Activated CD4-positive, alpha-beta T cell treated with anti-CD3 and anti-CD28 coated beads for 48 hours (primary cell): ENCODE measurements around the gene ATF7.
"Not testable (repeated sequence)": the region's sequence is repeated elsewhere in the genome, so short reads cannot be mapped to it uniquely, and the experiment has no call there.

Experiments
- DNase-seq: peaks from one replicate; pipeline ENCODE4 v3.0.0-alpha.2; 2020

ATF7 gene

DNA sequence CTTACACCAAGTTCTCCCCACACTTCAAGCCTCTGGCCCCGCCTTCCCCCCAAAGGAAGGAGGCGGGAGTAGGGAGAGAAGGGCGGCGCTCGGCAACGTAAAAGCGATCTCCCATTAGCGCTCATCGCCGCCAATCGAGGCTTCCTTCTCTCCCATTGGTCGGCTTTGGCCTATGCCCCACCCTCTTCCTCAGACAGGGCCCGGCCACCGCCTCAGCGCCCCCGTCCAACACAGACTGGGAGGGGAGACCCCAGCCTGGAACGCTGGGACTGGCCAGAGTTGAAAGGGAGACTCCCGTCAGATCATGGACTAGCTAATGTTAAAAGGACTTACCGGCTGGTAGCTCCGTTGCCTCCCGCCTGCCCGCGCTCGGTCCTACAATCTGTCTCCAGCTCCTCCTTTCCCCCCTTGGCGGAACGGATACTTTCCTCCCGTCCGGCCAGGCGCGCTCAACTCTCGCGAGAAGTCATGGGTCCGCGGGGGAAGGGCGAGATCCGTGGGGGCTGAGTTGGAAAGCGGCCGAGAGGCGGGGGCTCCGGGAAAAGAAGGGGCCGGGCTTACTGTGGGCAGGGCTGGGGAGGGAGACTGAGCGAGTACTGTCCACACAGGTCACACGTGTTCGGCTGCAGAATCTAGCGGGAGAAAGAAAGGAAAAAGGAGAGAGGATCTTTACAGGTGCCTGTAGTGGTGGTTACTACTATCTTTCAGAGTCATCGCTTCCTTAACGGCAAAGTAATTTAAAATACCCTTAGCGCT is at the start of gene ATF7:
Gene ATF7, minus strand, starts transcription at position 437 of the 756 bp plus-strand sequence. CDS start 25,382 bp downstream, outside the sequence.
- peak; percentile 99 for DNase-seq

- DNase-seq: no peak
Measured at GRCh38 chr12:53674977-53675700, 49.0 kb upstream of the ATF7 start.

DNA sequence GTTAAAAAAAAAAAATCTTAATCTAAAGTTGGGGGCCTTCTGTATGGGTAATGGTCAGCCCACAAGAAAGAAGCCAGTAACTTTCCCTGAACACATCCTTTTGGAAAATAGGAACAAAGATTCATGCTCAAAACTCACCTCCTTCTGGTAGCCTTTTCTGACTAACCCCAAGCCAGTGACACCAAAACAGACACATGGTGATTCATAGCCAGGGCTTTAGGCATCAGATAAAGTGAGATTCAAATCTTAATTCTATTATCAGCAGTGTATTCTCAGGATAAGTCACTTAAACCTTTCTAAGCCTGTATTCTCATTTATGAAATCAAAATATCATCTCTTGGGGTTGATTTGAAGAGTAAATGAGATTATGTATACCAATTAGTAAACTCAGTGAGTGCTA is 44.8 kb upstream of the ATF7 start:
- DNase-seq: no peak

DNA sequence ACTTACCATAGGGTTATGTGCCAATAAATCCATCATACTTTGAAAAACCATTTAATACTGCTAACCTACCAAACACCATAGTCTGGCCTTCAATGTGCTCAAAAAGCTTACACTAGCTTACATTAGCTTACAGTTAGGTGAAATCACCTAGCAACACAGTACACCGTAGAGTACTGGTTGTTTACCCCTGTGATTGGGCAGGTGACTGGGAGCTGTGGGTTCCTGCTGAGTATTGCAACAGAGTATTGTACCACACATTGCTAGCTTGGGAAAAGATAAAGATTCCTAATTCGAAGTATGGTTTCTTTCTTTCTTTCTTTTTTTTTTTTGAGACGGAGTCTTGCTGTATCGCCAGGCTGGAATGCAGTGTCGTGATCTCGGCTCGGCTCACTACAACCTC is 44.1 kb upstream of the ATF7 start:
- no peak for DNase-seq

DNA sequence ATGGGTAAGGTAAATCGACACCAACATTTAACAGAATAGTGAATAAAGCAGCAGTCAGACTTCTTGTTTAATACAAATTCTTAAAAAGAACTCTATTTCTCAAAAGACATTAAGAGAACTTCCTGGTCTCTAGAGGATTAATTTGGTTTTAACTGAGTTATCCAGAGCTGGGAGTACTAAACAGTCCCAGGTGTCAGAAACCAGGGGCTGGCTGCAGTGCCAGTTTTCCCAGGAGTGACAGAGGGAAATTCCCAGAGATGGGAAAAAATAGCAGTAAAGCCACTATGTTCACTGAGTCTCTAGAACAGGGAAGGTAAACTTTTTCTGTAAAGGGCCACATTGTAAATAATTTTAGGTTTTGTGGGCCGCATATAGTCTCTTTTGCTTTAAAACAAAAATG is 40.9 kb upstream of the ATF7 start:
- no peak for DNase-seq

GRCh38 chr12:53664936-53665335 is 38.8 kb upstream of the ATF7 start:
- DNase-seq: no peak

- no peak for DNase-seq
Measured at GRCh38 chr12:53664191-53664590, 38.0 kb upstream of the ATF7 start.

DNA sequence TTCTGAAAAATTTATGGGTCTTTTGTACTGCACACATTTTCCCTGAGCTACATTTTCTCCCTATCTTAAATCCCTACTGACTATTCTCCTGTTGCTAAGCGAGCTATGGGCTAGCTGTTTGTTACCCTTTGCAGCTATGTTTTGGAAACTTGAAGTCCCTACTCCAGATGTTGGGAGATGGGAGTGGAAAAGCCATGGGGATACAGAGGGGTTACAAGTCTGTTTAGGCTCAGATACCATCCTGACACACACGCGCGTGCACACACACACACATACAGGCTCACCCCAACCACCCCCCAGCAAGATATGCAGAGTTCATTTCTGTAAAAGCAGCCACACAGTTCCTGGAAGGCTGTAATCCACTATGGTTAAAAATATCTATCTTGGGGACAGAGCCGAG is 33.9 kb upstream of the ATF7 start:
- no peak for DNase-seq

DNA sequence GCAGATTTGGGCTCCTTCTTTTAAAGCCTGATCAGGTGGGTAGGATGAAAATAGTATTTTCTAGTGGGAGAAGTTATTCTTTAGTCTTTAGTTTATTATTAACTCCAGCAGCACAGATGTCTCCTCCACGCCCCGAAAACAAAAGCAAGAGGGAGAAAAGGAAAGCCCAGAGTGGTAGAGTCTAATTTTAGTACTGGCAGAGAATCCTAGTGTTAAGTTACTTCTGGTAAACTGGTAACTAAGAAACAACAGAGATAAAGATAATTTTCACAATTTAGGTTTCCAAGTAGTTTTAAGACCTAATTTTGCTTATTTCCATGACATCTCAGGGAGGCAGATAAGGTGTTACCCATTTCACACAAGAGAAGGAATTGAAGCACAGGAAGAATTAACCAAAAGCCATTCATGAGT is 33.4 kb upstream of the ATF7 start:
- DNase-seq: no peak

DNA sequence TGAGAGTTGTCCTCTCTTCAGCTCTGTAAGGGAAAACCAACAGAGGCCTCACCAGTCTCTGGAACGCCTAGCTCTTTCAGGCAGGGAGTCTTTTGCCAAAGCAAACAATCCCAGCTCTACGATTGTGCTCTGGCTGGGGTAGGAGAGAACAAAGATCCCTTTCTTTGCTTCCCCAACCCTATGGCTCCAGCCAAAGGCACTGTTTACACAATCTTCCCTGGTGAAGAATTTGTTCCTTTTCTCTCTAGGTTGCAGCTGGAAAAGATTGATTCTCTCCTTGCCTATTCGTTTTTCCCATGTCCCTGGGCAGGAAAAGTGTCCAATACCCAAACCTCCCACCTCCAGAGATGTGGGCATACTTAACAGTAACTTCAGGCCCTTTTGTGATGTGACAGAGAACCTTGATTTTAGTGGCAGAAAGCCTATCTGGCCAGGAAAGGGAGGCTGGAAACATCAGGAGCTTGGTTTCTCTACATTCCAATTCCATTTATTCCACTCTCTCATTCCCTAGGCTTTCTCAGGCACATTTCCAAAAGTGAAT is 32.9 kb upstream of the ATF7 start:
- DNase-seq: no peak

DNA sequence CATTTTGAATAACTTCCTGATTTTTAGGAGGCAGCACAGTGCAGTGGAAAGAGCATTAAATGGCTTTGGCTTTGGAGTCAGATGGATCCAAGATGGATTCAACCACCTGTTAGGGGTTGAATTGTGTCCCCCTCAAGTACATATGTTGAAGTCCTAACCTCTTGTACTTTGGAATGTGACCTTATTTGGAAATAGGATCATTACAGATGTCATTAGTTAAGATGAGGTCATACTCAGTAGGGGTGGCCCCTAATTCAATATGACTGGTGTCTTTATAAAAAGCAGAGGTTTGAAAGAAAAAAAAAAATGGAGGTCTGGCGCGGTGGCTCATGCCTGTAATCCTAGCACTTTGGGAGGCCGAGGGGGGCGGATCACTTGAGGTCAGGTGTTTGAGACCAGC is 30.9 kb upstream of the ATF7 start:
- no peak for DNase-seq

- no peak for DNase-seq
Measured at GRCh38 chr12:53653595-53653994, 27.4 kb upstream of the ATF7 start.

- no peak for DNase-seq
Measured at GRCh38 chr12:53652366-53652765, 26.2 kb upstream of the ATF7 start.

GRCh38 chr12:53651737-53652136 is 25.6 kb upstream of the ATF7 start:
- DNase-seq: no peak

GRCh38 chr12:53646300-53646699 is 20.1 kb upstream of the ATF7 start:
- DNase-seq: not testable (repeated sequence)

DNA sequence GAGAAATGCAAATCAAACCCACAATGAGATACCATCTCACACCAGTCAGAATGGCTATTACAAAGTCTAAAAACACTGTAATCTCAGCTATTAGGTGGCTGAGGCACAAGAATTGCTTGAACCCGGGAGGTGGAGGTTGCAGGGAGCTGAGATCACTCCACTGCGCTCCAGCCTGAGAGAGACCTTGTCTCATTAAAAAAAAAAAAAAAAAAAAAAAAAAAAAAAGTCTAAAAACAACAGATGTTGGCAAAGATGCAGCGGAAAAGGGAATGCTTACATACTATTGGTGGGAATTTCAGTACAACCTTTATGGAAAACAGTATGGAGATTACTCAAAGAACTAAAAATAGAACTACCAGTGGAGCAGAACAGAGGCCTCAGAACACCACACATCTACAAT is 19.0 kb upstream of the ATF7 start:
- DNase-seq: no peak

GRCh38 chr12:53644133-53644532 is 18.0 kb upstream of the ATF7 start:
- no peak for DNase-seq

- no peak for DNase-seq
Measured at GRCh38 chr12:53643232-53643979, 17.2 kb upstream of the ATF7 start.

- no peak for DNase-seq
Measured at GRCh38 chr12:53638057-53638456, 11.9 kb upstream of the ATF7 start.

DNA sequence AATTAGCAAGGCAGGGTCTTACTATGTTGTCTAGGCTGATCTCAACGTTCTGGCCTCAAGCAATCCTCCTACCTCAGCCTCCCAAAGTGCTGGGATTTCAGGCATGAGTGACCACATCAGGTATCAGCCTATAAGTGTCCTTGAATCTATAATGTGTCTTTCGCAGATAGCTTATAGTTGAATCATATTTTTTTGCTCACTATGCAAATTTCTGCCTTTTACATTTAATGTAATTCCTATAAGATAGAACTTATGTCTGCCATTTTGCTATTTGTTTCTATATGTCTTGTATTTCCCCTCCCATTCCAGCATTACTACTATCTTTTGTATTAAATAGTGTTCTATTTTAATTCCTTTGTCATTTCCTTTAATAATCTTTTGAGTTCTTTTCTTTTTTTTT is 10.5 kb upstream of the ATF7 start:
- DNase-seq: no peak

DNA sequence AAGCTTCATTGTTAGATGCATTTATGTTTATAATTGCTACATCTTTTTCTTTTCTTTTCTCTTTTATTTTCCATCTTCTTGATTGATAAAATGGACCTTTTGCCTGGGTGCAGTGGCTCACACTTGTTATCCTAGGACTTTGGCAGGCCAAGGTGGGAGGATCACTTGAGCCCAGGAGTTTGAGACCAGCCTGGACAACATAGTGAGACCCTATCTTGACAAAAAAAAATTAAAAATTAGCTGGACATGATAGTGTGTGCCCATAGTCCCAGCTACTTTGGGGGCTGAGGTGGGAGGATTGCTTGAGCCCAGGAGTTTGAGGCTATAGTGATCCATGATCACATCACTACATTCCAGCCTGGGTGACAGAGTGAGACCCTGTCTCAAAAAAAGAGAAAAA is 9.5 kb upstream of the ATF7 start:
- not testable (repeated sequence) for DNase-seq

- no peak for DNase-seq
Measured at GRCh38 chr12:53631721-53632120, 5.5 kb upstream of the ATF7 start.

- no peak for DNase-seq
Measured at GRCh38 chr12:53627919-53628318, 1.7 kb upstream of the ATF7 start.
